HepG2 (cell line): Measurements from ENCODE around the gene USP30. TPM values are rescaled to one million over a fixed set of nuclear protein-coding genes. Genes with fewer than 3 reads are reported as not detected.
A peak's percentile ranks its signal among the peaks of the same experiment; 100 is the strongest.

Source experiments
- DRAP1 ChIP-seq: IDR thresholded peaks from 2 replicates; pipeline ENCODE4 v1.6.1; 2016; ENCODE audit warnings: missing genetic modification reagents, missing compliant biosample characterization
- HIVEP1 ChIP-seq: sonication (generic); formaldehyde crosslinking; IDR thresholded peaks from 2 replicates; pipeline ENCODE4 v1.4.0; 2020; ENCODE audit warnings: mild to moderate bottlenecking, missing genetic modification reagents
- HOXA5 ChIP-seq: sonication (generic); formaldehyde crosslinking; IDR thresholded peaks from 2 replicates; pipeline ENCODE4 v1.4.0; 2020; ENCODE audit warnings: missing genetic modification reagents
- NFIB ChIP-seq: sonication (generic); formaldehyde crosslinking; IDR thresholded peaks from 2 replicates; pipeline ENCODE4 v1.9.0; 2021; ENCODE audit warnings: missing genetic modification reagents, mild to moderate bottlenecking, borderline replicate concordance
- SRY ChIP-seq: sonication (generic); formaldehyde crosslinking; IDR thresholded peaks from 2 replicates; pipeline ENCODE4 v1.8.0; 2022; ENCODE audit warnings: mild to moderate bottlenecking, missing genetic modification reagents
- STAG1 ChIP-seq: sonication (generic); formaldehyde crosslinking; IDR thresholded peaks from 2 replicates; pipeline ENCODE4 v1.4.0; 2020; ENCODE audit warnings: missing genetic modification reagents
- TCF7L2 ChIP-seq: IDR thresholded peaks from 2 replicates; pipeline ENCODE4 v1.6.1; 2011; ENCODE audit warnings: mild to moderate bottlenecking, low read depth, low read length, moderate library complexity
- TEAD3 ChIP-seq: optimal IDR thresholded peaks from 2 replicates; pipeline ENCODE3; 2016; ENCODE audit warnings: borderline replicate concordance
- ZBTB20 ChIP-seq: sonication (generic); formaldehyde crosslinking; IDR thresholded peaks from 2 replicates; pipeline ENCODE4 v1.8.1; 2023; ENCODE audit warnings: missing genetic modification reagents, low read depth, mild to moderate bottlenecking, borderline replicate concordance
- ZNF235 ChIP-seq: sonication (generic); formaldehyde crosslinking; IDR thresholded peaks from 2 replicates; pipeline ENCODE4 v1.8.1; 2023; ENCODE audit warnings: mild to moderate bottlenecking, missing genetic modification reagents, borderline replicate concordance
- ZNF264 ChIP-seq: sonication (generic); formaldehyde crosslinking; IDR thresholded peaks from 2 replicates; pipeline ENCODE4 v1.4.0; 2020; ENCODE audit warnings: missing genetic modification reagents
- ZNF276 ChIP-seq: sonication (generic); formaldehyde crosslinking; IDR thresholded peaks from 2 replicates; pipeline ENCODE4 v1.4.0; 2020; ENCODE audit warnings: mild to moderate bottlenecking, low read depth, missing genetic modification reagents
- ZNF3 ChIP-seq: IDR thresholded peaks from 2 replicates; pipeline ENCODE4 v1.7.0; 2017; ENCODE audit warnings: inconsistent platforms
- ZNF343 ChIP-seq: sonication (generic); formaldehyde crosslinking; IDR thresholded peaks from 2 replicates; pipeline ENCODE4 v1.4.0; 2020; ENCODE audit warnings: mild to moderate bottlenecking, missing genetic modification reagents
- ZNF660 ChIP-seq: sonication (generic); formaldehyde crosslinking; IDR thresholded peaks from 2 replicates; pipeline ENCODE4 v1.5.1; 2020; ENCODE audit warnings: mild to moderate bottlenecking, low read depth, missing genetic modification reagents, borderline replicate concordance
- ZNF772 ChIP-seq: sonication (generic); formaldehyde crosslinking; IDR thresholded peaks from 2 replicates; pipeline ENCODE4 v1.5.0; 2020; ENCODE audit warnings: mild to moderate bottlenecking, missing genetic modification reagents
- ZNF879 ChIP-seq: sonication (generic); formaldehyde crosslinking; IDR thresholded peaks from 2 replicates; pipeline ENCODE4 v1.8.1; 2023; ENCODE audit warnings: missing genetic modification reagents
- polyA plus RNA-seq, 8 experiments: library from polyadenylated mRNA; depleted of rRNA in 3 of 8; stranded (reverse) in 7 of 8; unstranded in 1 of 8; fragments of >200 nt; fragmentation: Illumina TruSeq in 4 of 8; extraction: Trizol in 4 of 8; gene quantifications; 2 replicates each; pipeline versions ENCODE4 v1.2.1 to v1.2.3, GENCODE V29; 2011 to 2016; ENCODE audit warnings: low read depth in 4 of 8, missing spikeins in 1 of 8, mixed read lengths in 1 of 8; ENCODE audit not compliant: insufficient read depth in 1 of 8
- total RNA-seq, 5 experiments: library from RNA; depleted of rRNA; stranded (reverse); fragments of >200 nt; fragmentation: Illumina TruSeq; extraction: Trizol; gene quantifications; 2 replicates each; pipeline ENCODE4 v1.2.3, GENCODE V29; 2016; ENCODE audit warnings: low read depth in 1 of 5
- TF ChIP-seq, protein P1 (sequence below): sonication (generic); formaldehyde crosslinking; IDR thresholded peaks from 2 replicates; pipeline ENCODE4 v1.4.0; 2020; ENCODE audit warnings: missing genetic modification reagents
- TF ChIP-seq, protein P2 (sequence below): sonication (generic); formaldehyde crosslinking; conservative IDR thresholded peaks from 2 replicates; pipeline ENCODE4 v1.4.0; 2020; ENCODE audit warnings: missing genetic modification reagents

The USP30 gene
- total and polyA plus RNA-seq, 2 of the 13 experiments (the other 11 are each of a cell fraction or from before 2014, with no cell fraction given), result 11.2 to 20.8 TPM

- TF ChIP-seq, protein P1, sequence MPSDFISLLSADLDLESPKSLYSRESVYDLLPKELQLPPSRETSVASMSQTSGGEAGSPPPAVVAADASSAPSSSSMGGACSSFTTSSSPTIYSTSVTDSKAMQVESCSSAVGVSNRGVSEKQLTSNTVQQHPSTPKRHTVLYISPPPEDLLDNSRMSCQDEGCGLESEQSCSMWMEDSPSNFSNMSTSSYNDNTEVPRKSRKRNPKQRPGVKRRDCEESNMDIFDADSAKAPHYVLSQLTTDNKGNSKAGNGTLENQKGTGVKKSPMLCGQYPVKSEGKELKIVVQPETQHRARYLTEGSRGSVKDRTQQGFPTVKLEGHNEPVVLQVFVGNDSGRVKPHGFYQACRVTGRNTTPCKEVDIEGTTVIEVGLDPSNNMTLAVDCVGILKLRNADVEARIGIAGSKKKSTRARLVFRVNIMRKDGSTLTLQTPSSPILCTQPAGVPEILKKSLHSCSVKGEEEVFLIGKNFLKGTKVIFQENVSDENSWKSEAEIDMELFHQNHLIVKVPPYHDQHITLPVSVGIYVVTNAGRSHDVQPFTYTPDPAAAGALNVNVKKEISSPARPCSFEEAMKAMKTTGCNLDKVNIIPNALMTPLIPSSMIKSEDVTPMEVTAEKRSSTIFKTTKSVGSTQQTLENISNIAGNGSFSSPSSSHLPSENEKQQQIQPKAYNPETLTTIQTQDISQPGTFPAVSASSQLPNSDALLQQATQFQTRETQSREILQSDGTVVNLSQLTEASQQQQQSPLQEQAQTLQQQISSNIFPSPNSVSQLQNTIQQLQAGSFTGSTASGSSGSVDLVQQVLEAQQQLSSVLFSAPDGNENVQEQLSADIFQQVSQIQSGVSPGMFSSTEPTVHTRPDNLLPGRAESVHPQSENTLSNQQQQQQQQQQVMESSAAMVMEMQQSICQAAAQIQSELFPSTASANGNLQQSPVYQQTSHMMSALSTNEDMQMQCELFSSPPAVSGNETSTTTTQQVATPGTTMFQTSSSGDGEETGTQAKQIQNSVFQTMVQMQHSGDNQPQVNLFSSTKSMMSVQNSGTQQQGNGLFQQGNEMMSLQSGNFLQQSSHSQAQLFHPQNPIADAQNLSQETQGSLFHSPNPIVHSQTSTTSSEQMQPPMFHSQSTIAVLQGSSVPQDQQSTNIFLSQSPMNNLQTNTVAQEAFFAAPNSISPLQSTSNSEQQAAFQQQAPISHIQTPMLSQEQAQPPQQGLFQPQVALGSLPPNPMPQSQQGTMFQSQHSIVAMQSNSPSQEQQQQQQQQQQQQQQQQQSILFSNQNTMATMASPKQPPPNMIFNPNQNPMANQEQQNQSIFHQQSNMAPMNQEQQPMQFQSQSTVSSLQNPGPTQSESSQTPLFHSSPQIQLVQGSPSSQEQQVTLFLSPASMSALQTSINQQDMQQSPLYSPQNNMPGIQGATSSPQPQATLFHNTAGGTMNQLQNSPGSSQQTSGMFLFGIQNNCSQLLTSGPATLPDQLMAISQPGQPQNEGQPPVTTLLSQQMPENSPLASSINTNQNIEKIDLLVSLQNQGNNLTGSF (CRISPR knock-in tag), result peak; percentile 70; the same call in 1 of the 2 replicates
- TF ChIP-seq ZBTB20 (CRISPR knock-in tag), result peak; percentile 82
- peak; percentile 49 for TF ChIP-seq TEAD3 (CRISPR knock-in tag)
- TF ChIP-seq, protein P2, sequence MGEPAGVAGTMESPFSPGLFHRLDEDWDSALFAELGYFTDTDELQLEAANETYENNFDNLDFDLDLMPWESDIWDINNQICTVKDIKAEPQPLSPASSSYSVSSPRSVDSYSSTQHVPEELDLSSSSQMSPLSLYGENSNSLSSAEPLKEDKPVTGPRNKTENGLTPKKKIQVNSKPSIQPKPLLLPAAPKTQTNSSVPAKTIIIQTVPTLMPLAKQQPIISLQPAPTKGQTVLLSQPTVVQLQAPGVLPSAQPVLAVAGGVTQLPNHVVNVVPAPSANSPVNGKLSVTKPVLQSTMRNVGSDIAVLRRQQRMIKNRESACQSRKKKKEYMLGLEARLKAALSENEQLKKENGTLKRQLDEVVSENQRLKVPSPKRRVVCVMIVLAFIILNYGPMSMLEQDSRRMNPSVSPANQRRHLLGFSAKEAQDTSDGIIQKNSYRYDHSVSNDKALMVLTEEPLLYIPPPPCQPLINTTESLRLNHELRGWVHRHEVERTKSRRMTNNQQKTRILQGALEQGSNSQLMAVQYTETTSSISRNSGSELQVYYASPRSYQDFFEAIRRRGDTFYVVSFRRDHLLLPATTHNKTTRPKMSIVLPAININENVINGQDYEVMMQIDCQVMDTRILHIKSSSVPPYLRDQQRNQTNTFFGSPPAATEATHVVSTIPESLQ, result no peak; the same call in 1 of the 2 replicates
- TF ChIP-seq ZNF343 (CRISPR knock-in tag), result no peak
- no peak for TF ChIP-seq TCF7L2
- no peak for TF ChIP-seq SRY (CRISPR knock-in tag)
- no peak for TF ChIP-seq ZNF276 (CRISPR knock-in tag)
- peak; percentile 95 for TF ChIP-seq HOXA5 (CRISPR knock-in tag)
- TF ChIP-seq DRAP1 (CRISPR knock-in tag), result peak; percentile 65
- TF ChIP-seq ZNF772 (CRISPR knock-in tag), result peak; percentile 82; the same call in 1 of the 2 replicates
- no peak for TF ChIP-seq NFIB (CRISPR knock-in tag)
- TF ChIP-seq ZNF264 (CRISPR knock-in tag), result 0 out of 2 replicates have a peak, but pooled peaks have one; percentile 63
- no peak for TF ChIP-seq ZNF235
- no peak; the same call in 1 of the 2 replicates for TF ChIP-seq ZNF879
- TF ChIP-seq HIVEP1 (CRISPR knock-in tag), result peak; percentile 71
- TF ChIP-seq ZNF660, result no peak
- no peak for TF ChIP-seq ZNF3 (CRISPR knock-in tag)
- peak; percentile 28; the same call in 1 of the 2 replicates for TF ChIP-seq STAG1 (CRISPR knock-in tag)
Measured at GRCh38 chr12:109052414-109053323, at the start of gene USP30 (continued).
